Thyroid gland (tissue), 4 donors: ENCODE results near the gene IGF2R. TPM values are rescaled to one million over a fixed set of nuclear protein-coding genes. Genes with fewer than 3 reads are reported as not detected.

Experiments
- DNase-seq, 2 donors: peaks; one replicate each; pipeline ENCODE4 v3.0.0-alpha.2; 2019
- H3K27ac ChIP-seq, 3 donors: fragments of 200-600 bp; sonication (generic); 1 replicate in 2 of 3; 2 replicates in 1 of 3; pipeline ENCODE4 v1.5.1; 2016 to 2019; ENCODE audit warnings: mild to moderate bottlenecking in 1 of 3, moderate library complexity in 1 of 3
- H3K27me3 ChIP-seq: fragments of 200-600 bp; sonication (generic); one replicate; pipeline ENCODE4 v1.5.1; 2019
- H3K36me3 ChIP-seq, 2 donors: fragments of 200-600 bp; sonication (generic); one replicate each; pipeline ENCODE4 v1.5.1; 2016 to 2019
- H3K4me1 ChIP-seq, 2 donors: fragments of 200-600 bp; sonication (generic); one replicate each; pipeline ENCODE4 v1.5.1; 2017 to 2019
- H3K4me3 ChIP-seq, 3 donors: fragments of 200-600 bp; sonication (generic); replicated peaks in 1 of 3; 1 replicate in 2 of 3; 2 replicates in 1 of 3; pipeline ENCODE4 v1.5.1; 2016; ENCODE audit warnings: mild to moderate bottlenecking in 1 of 3
- H3K9me3 ChIP-seq: fragments of 200-600 bp; sonication (generic); one replicate; pipeline ENCODE4 v1.5.1; 2017
- CTCF ChIP-seq, 6 experiments: fragments of 200-600 bp in 3 of 6; fragments of 450-650 bp in 3 of 6; sonication (generic) in 3 of 6; IDR thresholded peaks; one replicate each; pipeline ENCODE4 v1.5.1; 2016 to 2019; ENCODE audit warnings: antibody characterized with exemption in 6 of 6, mild to moderate bottlenecking in 2 of 6, inconsistent platforms in 1 of 6, moderate library complexity in 1 of 6
- POLR2A ChIP-seq, 2 donors: fragments of 450-650 bp; IDR thresholded peaks; one replicate each; pipeline ENCODE4 v1.6.1; 2017; ENCODE audit warnings: antibody characterized with exemption in 2 of 2, mild to moderate bottlenecking in 2 of 2, moderate library complexity in 1 of 2
- WGBS, 2 donors: methylation state at CpG; one replicate each; pipeline ENCODE4 v1.1.5; 2017; 5-methylcytosine and 5-hydroxymethylcytosine counted together
- intact Hi-C: fragments of 100-400 bp; cut with DNase I; formaldehyde crosslinking; loops from one replicate; pipeline ENCODE4 v1.15.1; 2023
- total RNA-seq, 4 donors: library from RNA; depleted of rRNA; stranded (reverse); fragments of >200 nt; gene quantifications; one replicate each; pipeline ENCODE4 v1.2.3, GENCODE V29; 2016

The IGF2R gene
- total RNA-seq, 4 donors from 2014 or later = 82.1 to 104 (median 94.2) TPM

GRCh38 chr6:159935633-159936032 lies 33.2 kb upstream of the IGF2R start:
- intact Hi-C loops = no loop called here
- 95 to 98% methylated on average over 2 of the region's 2 CpGs for WGBS, 2 donors
- peak overlapping the region; percentile 65 to 83 (median 80) for H3K27ac ChIP-seq

GRCh38 chr6:159939591-159940016 lies 29.3 kb upstream of the IGF2R start:
- Histone ChIP-seq H3K27ac (no peak overlapping the region), H3K9me3 (no peaks in the 10 kb centered on the region), H3K27me3 (no peaks in the 10 kb centered on the region), H3K36me3 (no peaks in the 10 kb centered on the region), H3K4me1 (peaks cover 10 to 18% of the 10 kb centered on the region in 2 donors), H3K4me3 (no peak overlapping the region)
- intact Hi-C loops = loop anchor here (5.0 kb wide), 1 partner anchor 72 kb away; no protein-coding TSS in a partner anchor
- TF ChIP-seq POLR2A (IDR thresholded peaks at IDR 0.05) (no peak), CTCF (IDR thresholded peaks at IDR 0.05) (no peak)
- WGBS, 2 donors = 77 to 78% methylated on average over 6 of the region's 6 CpGs
- no peak for DNase-seq

More at GRCh38 chr6:159935633-159936032, 33.2 kb upstream of the IGF2R start:
- no peaks in the 10 kb centered on the region for H3K27me3 ChIP-seq
- TF ChIP-seq CTCF (IDR thresholded peaks at IDR 0.05) = no peak
- no peak for TF ChIP-seq POLR2A (IDR thresholded peaks at IDR 0.05)
- no peaks in the 10 kb centered on the region for H3K9me3 ChIP-seq
- no peak for DNase-seq
- H3K36me3 ChIP-seq = no peaks in the 10 kb centered on the region
- no peak overlapping the region for H3K4me3 ChIP-seq
- peaks cover 14 to 21% of the 10 kb centered on the region in 2 donors for H3K4me1 ChIP-seq

- intact Hi-C loops = loop anchor here (5.0 kb wide), 1 partner anchor 74 kb away; no protein-coding TSS in a partner anchor
- H3K36me3 ChIP-seq = no peaks in the 10 kb centered on the region
- H3K9me3 ChIP-seq = no peaks in the 10 kb centered on the region
- WGBS, 2 donors = 71 to 72% methylated on average over 11 of the region's 11 CpGs
- DNase-seq = no peak
- TF ChIP-seq CTCF (IDR thresholded peaks at IDR 0.05) (peak in 4 of 6 experiments; percentile 50 to 73 (median 62)), POLR2A (IDR thresholded peaks at IDR 0.05) (no peak)
- peaks cover 0 to 12% of the 10 kb centered on the region in 2 donors for H3K4me1 ChIP-seq
- H3K27me3 ChIP-seq = no peaks in the 10 kb centered on the region
- no peak overlapping the region for H3K27ac ChIP-seq
- no peak overlapping the region for H3K4me3 ChIP-seq
Observed at GRCh38 chr6:159941286-159942113, 27.4 kb upstream of the IGF2R start.

- Histone ChIP-seq H3K27me3 (no peaks in the 10 kb centered on the region), H3K4me3 (no peak overlapping the region), H3K27ac (no peak overlapping the region), H3K36me3 (no peaks in the 10 kb centered on the region), H3K4me1 (peaks cover 3 to 19% of the 10 kb centered on the region in 2 donors), H3K9me3 (no peaks in the 10 kb centered on the region)
- 78 to 85% methylated on average over 6 of the region's 6 CpGs for WGBS, 2 donors
- TF ChIP-seq POLR2A (IDR thresholded peaks at IDR 0.05) = no peak
- intact Hi-C loops = loop anchor here (5.0 kb wide), 1 partner anchor 76 kb away; no protein-coding TSS in a partner anchor
- DNase-seq = no peak
Observed at GRCh38 chr6:159943101-159943632, 25.7 kb upstream of the IGF2R start.

- Histone ChIP-seq H3K36me3 (no peaks in the 10 kb centered on the region), H3K9me3 (no peaks in the 10 kb centered on the region), H3K27me3 (no peaks in the 10 kb centered on the region), H3K27ac (no peak overlapping the region), H3K4me3 (no peak overlapping the region), H3K4me1 (peaks cover 4 to 19% of the 10 kb centered on the region in 2 donors)
- DNase-seq = no peak
- intact Hi-C loops = loop anchor here (5.0 kb wide), 1 partner anchor 77 kb away; no protein-coding TSS in a partner anchor
- WGBS, 2 donors = 48 to 50% methylated on average over 2 of the region's 2 CpGs
- TF ChIP-seq CTCF (IDR thresholded peaks at IDR 0.05) (no peak), POLR2A (IDR thresholded peaks at IDR 0.05) (no peak)
Observed at GRCh38 chr6:159943968-159944598, 24.8 kb upstream of the IGF2R start.
